GM19468 (cell line): ENCODE data around the gene TPX2.

ENCODE experiments used
- ATAC-seq: cut with Tn5 transposase; IDR thresholded peaks from one replicate; pipeline ENCODE4 v1.9.1; 2021; ENCODE audit warnings: mild to moderate bottlenecking, moderate library complexity, moderate number of reproducible peaks; ENCODE audit not compliant: unreplicated experiment; ENCODE audit errors: extremely low read depth

The TPX2 gene

DNA sequence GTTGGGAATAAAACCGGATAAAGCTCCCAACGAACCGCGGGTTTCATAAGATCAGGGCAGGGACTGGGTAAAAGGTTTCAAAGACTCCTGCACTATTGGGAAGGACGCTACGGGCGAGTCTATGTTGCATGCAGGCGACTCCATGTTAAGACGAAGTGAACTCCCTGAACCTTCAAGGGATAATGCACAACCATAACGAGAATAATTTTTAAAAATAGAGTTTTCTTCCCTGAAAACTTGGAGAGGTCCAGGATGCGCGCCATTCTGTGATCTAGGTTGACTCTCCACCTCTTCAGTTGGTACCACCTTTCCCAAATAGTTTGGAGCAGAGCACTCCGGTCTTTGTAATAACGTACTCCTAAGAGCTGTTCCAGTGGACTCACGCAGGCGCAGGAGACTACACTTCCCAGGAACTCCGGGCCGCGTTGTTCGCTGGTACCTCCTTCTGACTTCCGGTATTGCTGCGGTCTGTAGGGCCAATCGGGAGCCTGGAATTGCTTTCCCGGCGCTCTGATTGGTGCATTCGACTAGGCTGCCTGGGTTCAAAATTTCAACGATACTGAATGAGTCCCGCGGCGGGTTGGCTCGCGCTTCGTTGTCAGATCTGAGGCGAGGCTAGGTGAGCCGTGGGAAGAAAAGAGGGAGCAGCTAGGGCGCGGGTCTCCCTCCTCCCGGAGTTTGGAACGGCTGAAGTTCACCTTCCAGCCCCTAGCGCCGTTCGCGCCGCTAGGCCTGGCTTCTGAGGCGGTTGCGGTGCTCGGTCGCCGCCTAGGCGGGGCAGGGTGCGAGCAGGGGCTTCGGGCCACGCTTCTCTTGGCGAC, at the start of gene TPX2:
Gene TPX2 (plus strand): TSS at position 562 of the 821 bp plus-strand sequence. CDS start 18,187 bp downstream, outside the sequence.
- ATAC-seq, result peak; percentile 78

DNA sequence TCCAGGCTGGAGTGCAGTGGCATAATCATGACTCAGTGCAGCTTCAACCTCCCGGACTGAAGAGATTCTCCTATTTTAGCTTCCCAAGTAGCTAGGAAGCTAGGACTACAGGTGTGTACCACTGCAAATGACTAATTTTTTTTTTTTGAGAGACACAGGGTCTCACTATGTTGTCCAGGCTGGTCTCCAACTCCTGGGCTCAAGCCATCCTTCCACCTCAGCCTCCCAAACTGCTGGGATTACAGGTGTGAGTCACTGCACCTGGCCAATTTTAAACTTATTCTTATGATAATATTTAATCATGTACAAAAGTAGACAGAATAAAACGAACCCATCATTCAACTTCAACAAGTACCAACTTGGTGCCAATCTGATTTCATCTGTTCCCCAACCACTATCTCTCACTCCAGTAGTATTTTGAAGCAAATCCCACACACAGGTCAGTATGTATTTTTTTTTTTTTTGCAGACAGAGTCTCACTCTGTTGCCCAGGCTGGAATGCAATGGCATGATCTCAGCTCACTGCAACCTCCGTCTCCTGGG, 48.9 kb upstream of the TPX2 start:
- no peak for ATAC-seq

DNA sequence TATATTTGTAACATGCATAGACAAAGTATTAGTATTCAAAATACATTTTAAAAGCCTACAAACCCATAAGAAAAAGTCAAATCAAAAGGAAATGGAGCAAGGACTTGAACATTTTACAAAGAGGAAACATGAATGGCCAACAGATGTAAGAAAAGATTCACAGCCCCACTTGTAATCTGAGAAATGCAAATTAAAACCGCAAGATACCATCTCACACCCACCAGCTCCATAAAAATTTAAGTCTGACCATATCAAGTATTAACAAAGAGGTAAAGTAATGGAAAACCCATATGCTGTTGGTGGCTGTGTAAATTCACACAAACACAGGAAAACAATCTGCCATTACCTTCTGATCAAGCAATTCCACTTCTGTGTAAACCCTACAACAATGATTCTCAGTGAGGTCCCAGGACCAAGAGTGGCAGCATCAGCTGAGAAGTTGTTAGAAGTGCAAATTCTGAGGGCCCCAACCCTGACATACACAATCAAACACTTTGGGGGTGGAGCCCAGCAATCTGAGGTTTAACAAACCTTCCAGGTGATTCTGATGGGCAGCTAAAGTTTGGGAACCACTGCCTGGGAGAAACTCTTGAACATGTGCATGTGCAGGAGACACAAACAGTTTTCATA, 47.3 kb upstream of the TPX2 start:
- ATAC-seq, result peak; percentile 40

- ATAC-seq, result no peak
These were observed 45.7 kb upstream of the TPX2 start for GRCh38 chr20:31693402-31693801.

DNA sequence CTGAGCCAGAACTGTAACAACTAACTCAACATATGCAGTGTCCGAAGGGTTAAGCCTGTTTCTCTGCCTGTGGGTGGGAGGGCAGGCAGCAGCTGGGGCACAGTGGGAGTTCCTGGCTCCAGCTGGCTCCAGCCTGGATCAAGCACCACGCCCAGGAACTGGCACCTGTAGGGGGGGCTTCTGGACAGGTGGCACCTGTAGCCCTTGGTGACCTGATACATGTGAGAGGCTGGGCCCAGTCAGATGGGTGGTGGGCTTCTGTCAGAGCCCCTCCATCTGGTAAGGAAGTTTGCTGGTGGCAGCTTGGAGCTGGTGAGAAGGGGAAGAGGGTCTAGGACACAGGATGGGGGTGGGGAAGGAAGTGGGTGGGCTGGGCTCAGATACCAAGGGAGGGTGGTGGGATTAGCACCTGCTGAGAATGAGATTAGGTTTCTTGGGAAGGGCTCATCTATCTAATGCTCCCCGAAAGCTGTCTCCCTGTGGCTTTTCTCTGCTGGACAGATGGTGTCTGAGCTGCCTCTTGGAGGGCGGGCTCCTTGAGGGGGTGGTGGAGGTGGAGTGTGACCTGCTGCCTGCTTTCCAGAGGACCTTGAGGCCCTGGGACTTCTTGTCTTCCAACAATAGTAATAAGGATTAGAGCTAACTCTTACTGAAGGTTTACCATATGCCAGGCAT, 45.0 kb upstream of the TPX2 start:
- ATAC-seq, result no peak

GRCh38 chr20:31694842-31695593, 44.1 kb upstream of the TPX2 start:
- ATAC-seq, result no peak

- ATAC-seq, result no peak
These were observed 43.0 kb upstream of the TPX2 start for GRCh38 chr20:31695849-31696804.

DNA sequence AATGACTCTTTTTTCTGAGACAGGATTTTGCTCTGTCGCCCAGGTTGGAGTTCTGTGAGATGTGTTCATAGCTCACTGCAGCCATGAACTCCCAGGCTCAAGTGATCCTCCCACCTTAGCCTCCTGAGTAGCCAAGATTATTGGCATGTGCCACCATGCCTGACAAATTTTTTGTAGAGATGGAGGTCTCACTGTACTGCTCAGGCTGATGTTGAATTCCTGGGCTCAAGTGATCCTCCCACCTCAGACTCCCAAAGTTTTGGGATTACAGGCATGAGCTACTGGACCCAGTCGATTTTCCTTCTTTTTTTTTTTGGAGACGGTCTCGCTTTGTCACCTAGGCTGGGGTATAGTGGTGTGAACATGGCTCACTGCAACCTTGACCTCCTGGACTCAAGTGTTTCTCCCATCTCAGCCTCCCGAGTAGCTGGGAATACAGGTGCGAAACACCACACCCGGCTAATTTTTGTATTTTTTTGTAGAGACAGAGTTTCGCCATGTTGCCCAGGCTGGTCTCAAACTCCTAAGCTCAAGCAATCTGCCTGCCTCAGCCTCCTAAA, 40.8 kb upstream of the TPX2 start:
- ATAC-seq, result no peak

DNA sequence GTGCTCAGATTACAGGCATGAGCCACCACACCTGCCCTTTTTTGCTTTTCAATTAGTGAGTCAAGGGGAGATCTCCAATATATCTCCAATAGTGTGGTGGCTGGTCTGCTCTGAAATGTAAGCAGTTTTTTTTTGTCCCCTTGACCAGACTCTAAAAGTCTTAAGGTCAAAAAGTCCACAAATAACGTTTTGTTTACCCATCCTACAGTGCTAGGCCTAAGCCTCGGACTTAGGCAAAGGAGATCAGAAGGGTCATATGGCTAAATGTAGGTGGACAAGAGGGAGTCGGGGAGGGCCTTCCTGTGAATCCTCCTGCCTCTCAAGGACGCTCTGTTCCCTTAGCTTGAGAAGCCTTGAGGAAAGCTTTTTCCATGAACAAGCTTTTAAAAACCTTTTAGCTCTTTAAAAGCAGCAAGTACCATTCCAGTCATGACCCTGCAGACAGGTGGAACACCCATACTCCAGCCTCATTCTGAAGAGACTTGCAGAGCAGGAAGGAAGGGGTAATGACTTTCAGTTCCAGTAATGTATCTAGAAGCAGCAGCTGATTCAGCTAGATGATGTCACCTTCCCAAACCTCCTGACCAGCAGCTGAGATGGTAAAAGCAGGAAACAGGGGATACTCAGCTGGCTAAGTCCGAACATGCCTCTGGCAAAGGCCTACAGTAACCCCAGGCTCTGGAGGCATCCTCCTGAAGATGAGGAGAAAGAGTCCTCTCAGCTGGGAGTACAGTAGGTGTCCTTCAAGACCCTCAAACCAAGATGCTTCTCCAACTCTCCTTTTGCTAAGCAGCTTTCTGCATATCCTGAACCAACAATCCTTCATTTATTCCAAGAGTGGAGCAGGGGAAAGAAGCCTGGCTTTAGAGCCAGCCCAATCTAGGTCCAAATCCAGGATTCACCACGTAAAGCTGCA, 40.0 kb upstream of the TPX2 start:
- peak; percentile 97 for ATAC-seq

GRCh38 chr20:31699801-31700728, 39.0 kb upstream of the TPX2 start:
- ATAC-seq, result no peak

DNA sequence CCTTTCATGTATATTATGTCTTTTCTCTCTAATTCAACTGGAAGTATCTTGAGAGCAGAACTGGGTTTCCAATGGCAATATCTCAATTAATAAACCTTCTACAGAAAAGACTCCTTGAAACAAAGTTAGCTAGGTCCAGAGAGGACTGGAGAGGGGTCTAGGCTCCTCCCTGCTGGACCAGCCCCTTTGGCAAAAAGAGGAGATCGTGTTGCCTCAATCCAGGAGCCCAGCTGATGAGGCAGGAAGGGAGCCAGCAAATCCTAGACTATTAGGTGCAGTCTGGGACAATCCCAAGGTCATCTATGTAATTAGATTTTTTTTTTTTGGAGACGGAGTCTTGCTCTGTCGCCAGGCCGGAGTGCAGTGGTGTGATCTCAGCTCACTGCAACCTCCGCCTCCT, 38.3 kb upstream of the TPX2 start:
- ATAC-seq, result no peak

GRCh38 chr20:31701591-31701990, 37.5 kb upstream of the TPX2 start:
- ATAC-seq, result no peak

DNA sequence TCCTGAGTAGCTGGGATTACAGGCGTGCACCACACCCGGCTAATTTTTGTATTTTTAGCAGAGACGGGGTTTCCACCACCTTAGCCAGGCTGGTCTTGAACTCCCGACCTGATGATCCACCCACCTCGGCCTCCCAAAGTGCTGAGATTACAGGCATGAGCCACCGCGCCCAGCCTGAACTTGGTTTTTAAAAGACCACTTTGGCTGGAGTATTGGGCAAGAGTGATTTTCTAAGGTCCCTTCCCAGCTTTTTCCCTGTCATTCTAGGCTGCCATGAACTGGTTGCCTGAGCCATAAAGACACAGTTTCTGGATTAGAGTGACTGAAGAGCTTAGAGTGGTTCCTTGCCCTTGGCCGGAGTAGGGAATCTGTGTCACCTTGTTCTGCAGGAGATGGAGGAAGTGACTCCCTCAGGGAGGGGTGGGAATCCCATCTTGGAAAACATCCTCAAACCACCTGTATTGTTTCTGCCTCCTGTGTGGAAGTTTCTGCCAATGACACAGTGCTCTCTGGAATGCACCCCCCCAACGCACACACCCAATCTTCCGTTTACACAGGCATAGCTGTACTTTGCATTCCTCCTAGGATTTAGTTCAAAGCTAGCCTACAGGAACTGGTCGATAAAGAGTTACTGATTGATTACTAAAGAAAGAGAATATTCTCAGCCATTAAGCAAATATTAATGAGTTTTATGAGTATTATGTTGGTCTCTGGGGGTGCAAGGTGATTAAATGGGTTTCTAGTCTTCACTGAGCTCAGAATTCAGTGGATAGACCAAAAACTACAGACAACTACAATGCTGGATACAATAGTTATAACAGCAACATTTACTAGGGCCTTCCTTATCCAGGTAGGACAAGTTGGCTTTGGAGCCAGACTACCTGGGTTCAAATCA, 34.6 kb upstream of the TPX2 start:
- no peak for ATAC-seq

DNA sequence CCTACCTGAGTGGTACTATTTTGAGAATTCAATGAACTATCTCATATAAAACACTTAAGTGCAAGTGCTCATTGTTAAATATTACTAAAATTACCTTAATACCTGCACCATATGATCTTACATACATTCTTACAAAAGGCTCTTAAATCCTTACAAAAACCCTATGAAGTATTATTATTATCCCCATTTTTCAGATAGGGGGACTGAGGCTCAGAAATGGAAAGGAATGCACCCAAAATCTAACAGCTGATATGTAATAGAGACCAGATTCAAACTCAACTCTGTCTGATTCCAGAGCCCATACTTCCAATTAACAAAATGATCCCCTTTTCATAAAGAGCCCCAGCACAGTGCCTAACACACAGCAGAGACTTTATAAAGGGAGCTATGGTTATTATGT, 33.9 kb upstream of the TPX2 start:
- no peak for ATAC-seq
